Ramos (cell line): ENCODE measurements around the gene NMRK1.

Source experiments
- in situ Hi-C: fragments of 300-500 bp; cut with MboI; formaldehyde crosslinking; loops from one replicate; pipeline ENCODE4 v1.14.3; 2022; ENCODE audit warnings: low sequenced_read_pairs; ENCODE audit not compliant: unreplicated experiment

Gene NMRK1

DNA sequence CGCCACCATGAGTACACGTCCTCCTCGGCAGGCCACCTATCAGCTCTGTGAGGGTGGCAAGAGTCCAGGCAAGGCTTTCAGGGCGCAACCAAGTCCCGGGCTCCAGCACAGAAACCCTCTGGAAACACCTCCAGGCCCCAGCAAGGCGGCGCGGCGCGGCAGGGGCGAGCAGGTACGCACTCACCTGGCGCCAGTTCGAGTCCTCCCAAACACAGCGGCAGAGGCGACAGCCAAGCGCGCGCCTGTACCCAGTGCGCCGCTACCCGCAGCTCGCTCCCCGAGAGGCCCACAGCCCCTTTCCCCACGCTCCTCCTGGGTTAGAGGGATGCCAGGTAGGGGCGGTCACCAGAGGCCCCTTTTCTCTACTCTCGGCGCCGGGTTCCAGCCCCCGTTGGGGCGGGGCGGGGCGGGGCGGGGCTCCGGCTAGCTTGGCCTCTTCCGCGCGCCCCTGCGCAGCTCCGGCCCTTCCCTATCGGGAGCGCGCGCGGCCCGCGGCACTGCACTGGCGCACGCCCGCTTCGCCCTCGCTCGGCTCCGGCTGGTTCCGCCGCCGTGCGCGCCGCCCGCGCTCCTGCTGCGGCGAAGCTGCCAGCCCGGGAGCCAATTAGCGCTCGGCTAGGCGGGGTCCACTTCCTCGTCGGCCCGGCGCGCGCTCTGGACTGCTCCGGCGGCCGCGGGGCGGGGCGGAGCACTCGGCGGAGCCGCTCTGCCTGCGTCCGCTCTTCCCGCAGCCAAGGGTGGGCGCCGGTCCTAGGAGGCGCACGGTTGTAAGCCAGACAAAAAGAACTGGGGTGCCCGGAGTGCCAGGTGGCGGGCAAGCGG, at the start of gene NMRK1, which contains the start of gene OSTF1:
Gene NMRK1, minus strand, starts transcription at position 332 of the 822 bp plus-strand sequence. CDS start 5,040 bp downstream, outside the sequence.
Gene OSTF1, plus strand, starts transcription at position 691 of the 822 bp plus-strand sequence. CDS start 179 bp downstream, outside the sequence.
- in situ Hi-C loops = no loop called here

DNA sequence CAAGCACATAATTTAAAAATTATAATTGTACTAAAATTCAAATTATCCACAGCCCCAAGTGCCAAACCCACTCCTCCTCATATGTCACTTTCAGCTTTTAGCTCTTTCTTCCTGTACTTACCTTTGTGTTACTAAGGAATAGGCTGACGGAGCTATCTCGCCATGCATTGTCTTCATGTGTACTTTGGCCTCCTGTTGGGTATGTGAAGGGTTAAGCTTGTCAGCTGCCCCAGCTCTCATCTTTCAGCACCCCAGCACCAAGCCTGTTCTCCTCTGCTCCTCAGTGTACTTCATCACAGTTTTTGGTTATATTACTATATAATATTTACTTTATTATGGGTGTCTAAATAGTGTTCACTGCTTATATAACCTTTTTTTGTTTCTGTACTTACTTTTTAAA, 46.5 kb upstream of the NMRK1 start:
- in situ Hi-C loops = no loop called here

DNA sequence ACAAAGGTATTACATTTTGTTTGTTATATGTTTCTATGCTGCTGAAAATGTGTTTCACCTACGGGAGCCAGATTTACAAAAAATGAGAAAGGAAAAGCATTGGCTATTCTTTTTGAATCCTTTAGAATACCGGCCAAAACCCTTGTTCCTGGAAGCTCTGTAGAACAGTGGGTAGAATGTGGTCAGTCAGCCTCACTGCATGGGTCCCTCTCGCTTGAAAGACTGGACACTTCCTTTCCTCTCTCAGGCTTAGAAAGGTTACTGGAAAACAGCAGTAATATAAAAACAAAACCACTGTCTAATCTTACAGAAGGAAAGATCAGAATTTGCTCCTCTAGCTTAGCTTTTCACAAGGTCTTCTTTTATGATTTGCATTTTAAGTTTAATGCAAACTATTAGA, 45.4 kb upstream of the NMRK1 start:
- in situ Hi-C loops = no loop called here

DNA sequence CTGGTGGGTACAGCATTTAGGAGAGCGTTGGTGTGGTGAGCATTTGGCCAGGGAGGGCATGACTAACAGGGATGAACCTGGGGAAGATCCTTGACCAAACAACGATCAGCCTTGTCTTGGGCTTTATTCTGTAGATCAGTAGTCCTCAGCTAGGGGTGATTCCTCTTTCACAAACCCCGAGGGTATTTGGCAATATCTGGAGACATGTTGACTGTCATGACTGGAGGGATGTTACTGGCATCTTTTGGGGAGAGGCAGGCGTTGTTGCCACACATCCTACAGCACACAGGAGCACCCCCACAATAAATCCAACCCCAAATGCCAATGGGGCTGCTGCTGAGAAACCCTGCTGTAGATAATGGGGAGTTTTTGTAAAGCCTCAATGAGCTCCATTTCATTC, 44.3 kb upstream of the NMRK1 start:
- in situ Hi-C loops = no loop called here

DNA sequence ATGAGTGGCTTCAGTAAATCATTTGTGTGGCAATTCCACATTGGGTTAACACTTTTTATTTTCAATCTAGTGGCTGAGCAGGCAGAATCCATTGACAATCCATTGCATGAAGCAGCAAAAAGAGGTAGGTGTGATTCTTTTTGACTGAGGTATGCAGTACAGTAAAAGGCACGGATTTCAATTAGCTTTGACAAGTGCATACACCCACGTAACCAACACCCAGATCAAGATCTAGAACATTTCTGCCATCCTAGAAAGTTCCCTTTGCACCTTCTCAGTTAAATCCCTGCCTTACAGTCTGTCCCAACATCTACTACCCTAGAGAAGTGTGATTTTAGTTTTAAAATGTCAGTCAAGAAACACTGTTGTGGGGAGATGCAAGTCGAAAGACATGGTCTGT, 43.7 kb upstream of the NMRK1 start:
- in situ Hi-C loops = no loop called here

DNA sequence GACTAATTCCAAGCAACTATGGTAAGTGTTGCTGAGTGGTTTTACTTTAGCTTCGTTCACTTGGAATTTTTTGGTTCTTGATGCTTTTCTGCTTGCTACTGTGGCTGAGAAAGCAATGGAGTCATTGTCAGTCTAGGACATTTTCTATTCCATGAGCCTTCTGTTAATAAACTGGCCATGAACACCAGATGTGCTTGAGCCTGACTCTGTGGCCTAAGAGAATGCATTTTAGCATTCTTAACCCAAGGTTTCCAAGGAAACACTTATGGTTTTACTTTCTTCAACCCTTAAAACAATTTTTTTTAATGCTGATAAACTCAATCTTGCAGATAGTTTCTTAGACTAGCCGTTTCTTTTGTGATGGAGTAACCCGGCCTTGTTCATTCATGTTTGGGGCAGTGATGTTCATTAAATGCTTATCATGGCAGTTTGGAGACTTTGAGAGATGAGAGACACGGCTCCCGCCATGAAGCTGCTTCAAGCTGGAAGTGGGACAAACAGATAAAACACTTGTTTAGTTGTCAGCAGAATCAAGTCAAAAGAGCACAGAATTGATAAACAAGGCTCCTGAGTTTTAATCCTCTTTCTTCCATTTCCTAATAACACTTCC, 42.8 kb upstream of the NMRK1 start:
- in situ Hi-C loops = no loop called here

DNA sequence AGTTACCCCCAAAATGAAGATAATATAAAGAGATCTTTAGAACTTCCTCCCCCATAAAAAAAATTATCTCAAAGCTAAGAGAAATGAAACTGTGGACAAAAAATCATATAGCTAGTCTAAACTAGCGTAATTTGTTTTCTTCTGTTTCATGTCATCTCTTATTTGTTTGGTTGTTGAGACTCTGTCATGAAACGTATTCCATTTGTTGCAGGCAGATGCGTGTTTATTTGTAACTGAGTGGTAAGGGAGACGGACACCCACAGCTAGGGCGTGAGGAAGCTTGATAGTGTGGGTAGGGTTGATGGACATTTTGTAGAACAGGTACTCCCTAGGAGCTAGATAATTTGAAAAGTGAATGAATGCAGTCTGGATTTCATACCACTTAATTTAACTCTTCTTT, 42.2 kb upstream of the NMRK1 start:
- in situ Hi-C loops = no loop called here

DNA sequence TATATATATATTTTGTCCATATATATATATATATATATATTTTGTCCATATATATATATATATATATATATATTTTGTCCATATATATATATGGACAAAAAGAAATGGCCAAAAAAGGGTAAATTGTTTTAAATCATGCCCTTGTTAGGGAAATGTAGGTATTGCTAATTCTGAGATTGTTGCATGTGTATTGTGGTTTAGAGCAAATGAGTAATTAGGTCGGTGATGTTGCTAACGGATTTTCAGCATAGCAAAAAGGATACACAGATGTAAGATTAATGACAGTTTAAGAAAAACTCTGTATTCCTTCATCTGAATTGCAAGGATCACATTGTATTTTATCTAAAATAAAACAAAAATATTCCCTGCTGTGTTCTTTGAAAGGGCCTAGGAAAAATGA, 40.6 kb upstream of the NMRK1 start:
- in situ Hi-C loops = no loop called here

DNA sequence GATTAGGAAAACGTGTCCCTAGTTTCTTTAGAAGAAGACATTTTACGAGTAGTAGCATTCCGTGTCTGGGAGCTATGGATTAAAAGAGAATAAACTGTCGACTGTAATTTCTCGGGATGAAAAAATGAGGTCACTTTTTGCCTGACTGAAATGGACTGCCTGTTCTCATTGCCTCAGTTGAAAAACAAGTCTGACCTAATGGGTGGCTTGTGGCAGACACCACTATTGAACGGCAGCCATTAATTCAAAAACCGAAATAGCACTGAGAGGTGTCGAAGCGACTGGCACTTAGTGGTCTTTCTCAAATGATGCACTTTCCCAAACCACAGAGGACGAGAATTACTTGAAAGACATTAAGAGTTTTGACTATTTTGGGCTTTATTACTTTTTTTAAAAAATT, 35.7 kb upstream of the NMRK1 start:
- in situ Hi-C loops = no loop called here

DNA sequence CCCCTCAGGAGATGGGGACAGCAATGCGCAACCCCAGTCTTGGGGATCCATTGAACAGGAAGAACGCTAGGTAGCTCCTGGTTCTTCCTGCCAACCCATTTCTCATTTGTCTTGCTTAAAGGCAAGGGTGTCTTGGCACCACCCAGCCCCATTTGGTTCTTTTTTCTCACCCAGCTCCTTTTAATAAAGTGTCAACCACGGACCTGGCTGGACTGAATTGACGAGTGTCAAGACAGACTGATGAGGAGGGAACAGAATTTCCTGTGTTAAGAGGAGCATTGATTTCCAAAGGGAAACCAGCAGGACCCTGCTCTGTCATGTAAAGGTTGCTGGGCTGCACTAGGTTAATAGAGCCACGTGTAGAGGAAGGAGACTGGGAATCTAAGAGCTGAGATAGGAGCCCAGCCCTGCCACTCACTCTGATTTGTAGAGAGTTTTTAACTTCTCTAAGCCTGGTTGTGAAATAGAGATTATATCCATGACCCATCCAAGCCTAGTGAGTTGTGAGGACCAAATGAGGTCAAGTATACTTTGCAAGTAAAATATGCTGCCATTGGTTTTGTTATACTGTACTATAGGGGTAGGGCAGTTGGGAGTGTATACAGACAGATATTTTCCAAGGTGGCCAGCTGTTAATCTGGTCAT, 34.1 kb upstream of the NMRK1 start:
- in situ Hi-C loops = no loop called here

DNA sequence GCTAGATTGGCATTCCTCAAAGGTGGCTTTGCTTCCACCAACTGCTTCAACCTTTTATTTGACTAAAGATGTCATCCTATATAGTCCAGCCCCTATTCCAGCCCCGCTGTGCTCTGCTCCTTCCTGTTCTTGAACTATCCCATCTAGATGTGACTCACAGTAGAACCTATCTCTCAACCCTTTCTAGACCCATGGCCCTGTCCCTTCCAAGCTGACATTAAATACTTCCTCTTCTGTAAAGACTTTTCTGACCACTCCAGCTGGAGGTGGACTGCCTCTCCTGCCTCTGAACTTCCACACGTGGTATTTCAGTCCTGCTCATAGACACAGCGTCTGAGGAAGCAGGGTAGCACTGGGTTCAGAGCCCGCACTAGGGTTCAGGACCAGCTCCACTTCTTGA, 32.7 kb upstream of the NMRK1 start:
- in situ Hi-C loops = no loop called here

DNA sequence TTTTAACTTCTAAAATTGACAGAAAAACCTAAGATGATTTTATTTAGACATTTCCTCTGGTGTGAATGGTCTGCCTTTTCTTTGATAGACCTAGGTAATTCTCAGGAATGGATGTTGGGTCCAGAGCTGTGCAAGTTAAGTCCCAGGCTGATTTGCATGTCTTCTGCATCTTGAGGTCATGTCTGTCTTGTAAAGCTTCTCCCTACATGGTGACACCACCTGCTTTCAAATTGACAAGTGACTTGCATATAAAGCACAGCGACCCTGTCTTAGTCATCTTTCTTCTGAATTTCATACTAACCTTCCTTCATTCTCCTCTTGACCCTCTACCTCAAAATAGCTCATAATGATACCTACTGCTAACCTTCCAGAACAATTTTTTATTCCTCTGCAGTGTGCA, 29.6 kb upstream of the NMRK1 start:
- in situ Hi-C loops = no loop called here

DNA sequence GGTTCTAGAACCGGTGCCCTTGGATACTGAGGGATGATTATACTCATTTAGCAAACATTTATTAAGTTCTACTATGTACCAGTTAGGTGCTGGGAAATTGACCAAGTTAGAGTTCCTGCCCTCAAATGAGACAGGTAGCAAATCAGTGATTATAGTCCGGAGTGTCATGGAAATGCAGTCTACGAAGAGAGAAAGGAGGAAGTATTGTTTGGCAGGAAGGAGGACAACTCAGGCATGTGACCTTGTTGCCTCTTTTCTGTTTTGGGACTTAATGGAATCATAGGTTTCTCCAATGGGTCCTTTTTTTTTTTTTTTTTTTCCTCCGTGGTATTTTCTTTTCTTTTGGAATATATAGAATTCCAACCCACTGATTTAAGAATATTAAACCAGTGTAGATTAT, 28.4 kb upstream of the NMRK1 start:
- in situ Hi-C loops = no loop called here

DNA sequence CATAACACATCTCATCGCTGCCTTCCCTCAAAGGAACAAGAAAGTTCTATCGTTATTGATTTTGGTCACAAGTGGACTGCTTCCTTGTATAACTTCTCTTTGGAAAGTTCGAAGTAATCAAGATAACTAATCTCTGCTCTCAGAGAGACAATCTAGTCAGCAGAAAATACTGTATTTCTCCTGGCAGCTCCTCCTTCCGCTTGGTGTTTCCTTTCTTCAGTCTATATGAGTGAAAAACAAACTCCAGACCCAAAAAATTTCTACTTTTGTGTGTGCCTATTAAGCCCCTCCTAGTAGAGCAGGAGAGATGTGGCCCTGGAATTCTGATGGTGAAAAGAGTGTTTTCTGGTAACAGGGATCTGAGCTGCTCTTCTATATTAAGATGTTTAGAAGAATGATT, 24.8 kb upstream of the NMRK1 start:
- in situ Hi-C loops = no loop called here

DNA sequence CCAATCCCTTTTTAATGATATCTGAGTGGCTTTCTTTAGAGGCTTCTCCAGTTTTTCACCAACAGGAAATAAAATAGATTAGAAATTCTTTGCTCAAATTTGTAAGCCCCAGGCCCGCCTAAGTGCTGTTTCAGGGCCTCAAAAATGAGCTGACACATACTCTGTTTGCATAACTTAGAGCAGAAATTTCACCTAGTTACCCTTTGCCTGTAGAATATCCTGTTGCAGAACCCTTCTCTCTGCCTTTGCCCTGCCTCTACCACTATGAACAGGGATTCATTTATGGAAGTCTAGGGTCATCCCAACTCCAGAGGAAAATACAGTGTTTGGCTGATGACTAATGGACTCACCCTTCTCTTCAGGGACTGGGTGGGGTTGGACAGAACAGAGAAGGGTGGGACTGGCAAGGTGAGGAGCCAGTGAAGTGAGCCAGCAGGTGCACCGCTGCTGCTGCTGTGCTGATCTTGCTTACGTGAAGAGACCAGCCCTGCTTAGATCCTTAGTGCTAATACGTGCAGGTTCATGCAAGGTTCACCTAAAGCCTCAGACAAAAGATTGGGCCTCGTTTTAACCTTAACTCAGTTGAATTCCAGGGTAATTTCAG, 23.2 kb upstream of the NMRK1 start:
- in situ Hi-C loops = no loop called here

DNA sequence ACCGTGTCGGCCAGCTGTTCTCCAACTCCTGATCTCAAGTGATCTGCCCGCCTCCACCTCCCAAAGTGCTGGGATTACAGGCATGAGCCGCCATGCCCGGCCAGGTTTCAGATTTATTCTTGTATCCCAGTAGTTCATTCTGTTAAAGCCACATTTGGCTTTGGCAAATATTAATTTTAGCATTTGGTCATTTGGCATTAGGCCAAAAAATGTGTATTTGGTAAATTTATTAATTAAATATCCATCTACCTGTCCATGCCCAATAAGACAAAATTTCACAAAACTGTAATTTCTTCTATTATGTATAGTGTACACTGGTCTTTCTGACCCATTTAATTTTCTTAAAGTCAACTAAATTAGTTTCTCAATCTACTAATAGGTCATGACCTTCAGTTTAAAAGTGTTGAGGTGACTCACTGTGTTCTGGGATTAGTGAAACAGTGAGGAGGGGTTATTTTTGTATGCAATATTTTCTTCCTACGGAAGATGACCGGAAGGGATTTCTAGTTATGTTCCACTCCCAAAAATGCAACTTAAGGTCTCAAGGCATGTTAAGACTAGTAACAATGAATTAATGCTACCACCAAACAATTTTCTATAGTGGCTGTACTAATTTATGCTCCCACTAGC, 21.4 kb upstream of the NMRK1 start:
- in situ Hi-C loops = no loop called here

DNA sequence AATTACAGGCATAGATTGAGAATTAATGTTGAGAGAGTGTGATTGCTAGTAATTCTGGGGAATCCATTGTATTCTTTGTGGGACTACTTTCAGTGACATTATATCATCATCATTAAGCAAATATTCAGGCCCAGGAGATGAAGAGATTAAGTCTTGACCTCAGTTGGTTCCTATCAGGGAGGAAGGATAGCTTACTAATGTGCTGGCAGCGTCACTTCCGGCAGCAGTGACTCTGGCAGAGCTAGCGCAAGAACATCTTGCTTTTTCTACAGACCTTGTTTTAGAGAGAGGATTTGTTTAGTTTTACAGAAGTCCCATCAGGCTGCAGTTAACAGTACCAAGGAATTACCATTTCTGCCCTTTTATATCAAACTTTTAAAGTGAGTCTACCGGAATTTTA, 20.6 kb upstream of the NMRK1 start:
- in situ Hi-C loops = no loop called here

DNA sequence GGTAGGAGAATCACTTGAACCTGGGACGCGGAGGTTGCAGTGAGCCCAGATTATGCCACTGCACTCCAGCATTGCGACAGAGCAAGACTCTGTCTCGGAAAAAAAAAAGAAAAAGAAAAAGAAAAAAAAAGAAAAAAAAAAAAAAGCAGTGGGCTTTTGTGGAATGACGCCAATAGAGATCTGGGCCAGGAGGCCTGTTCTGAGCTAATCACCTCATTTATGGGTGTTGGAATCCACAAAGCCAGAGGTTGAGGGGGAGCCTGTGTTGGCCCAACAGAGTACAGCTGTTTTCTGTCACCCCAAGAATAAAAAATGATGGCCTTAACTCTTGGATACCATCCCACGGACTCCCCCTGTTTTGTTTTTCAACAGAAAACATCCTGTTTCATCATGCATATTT, 18.9 kb upstream of the NMRK1 start:
- in situ Hi-C loops = no loop called here

DNA sequence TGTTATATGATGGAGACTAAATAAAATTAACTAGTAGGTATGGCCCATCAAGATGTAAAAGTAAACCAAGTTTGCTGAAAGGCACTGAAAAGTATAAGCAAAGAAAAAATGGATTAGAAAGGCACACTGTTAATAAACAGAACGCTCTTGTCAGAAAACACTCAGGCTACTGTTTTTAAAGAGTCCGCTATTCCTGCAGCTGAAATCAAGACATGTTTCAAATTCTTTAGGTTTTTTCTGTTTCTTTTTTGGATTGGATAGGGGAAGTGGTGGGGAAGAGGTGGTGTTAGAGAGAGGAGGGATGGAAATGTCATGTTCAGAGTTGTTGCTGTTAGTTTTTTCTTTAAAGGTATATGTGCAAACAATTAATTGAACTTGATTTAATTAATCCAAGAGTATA, 17.9 kb upstream of the NMRK1 start:
- in situ Hi-C loops = no loop called here

DNA sequence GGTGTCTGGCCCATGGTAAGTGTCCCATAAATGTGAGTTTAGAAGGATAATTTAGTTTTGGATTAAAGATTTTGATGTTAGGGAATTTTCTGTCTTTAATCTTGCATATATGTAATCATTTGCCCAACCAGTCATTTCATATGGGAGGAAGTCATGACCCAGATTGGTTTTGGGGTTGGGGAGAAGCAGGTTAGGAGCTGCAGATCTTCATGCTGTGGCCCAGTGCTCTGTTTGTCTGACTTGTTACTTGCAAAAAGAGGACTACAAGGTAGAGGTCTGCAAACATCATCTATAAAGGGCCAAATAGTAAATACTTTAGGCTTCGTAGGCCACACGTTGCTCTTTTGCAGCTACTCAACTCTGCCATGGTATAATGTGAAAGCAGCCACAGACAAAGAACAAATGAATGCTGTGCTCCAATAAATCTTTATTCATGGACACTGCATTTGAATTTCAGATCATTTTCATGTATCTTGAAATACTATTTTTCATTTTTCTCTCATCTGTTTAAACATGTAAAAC, 17.1 kb upstream of the NMRK1 start:
- in situ Hi-C loops = no loop called here
